Urinary bladder (tissue), 4 donors: Measurements from ENCODE around the gene TSSC4. TPM values are rescaled to one million over a fixed set of nuclear protein-coding genes. Genes with fewer than 3 reads are reported as not detected.
A peak's percentile ranks its signal among the peaks of the same experiment; 100 is the strongest.

Experiments used
- DNase-seq: peaks from one replicate; pipeline ENCODE4 v3.0.0-alpha.2; 2015; ENCODE audit errors: extremely low spot score
- H3K27ac ChIP-seq: one replicate; pipeline ENCODE4 v1.5.1; 2013; ENCODE audit warnings: low read depth, mild to moderate bottlenecking, moderate library complexity
- H3K36me3 ChIP-seq: one replicate; pipeline ENCODE4 v1.6.1; 2013; ENCODE audit warnings: mild to moderate bottlenecking, moderate library complexity; ENCODE audit not compliant: insufficient read depth
- H3K4me1 ChIP-seq: one replicate; pipeline ENCODE4 v1.6.1; 2013; ENCODE audit warnings: mild to moderate bottlenecking, moderate library complexity; ENCODE audit not compliant: insufficient read depth
- H3K4me3 ChIP-seq: one replicate; pipeline ENCODE4 v1.5.1; 2013; ENCODE audit warnings: low read depth, low read length
- WGBS: extraction: QIAGEN DNeasy Blood & Tissue Kit; methylation state at CpG from one replicate; pipeline ENCODE4 v1.1.7; 2013; 5-methylcytosine and 5-hydroxymethylcytosine counted together
- polyA plus RNA-seq: library from polyadenylated mRNA; stranded (reverse); fragments of 200-250 nt; gene quantifications from one replicate; pipeline ENCODE4 v1.2.3, GENCODE V29; 2013
- total RNA-seq: library from RNA; depleted of rRNA; stranded (reverse); fragments of >200 nt; gene quantifications from one replicate; pipeline ENCODE4 v1.2.3, GENCODE V29; 2014
- donor health status: healthy with polysubstance abuse.
- donor health status: healthy.

The TSSC4 gene
- total and polyA plus RNA-seq, 2 donors: 16.6 to 61.7 TPM

DNA sequence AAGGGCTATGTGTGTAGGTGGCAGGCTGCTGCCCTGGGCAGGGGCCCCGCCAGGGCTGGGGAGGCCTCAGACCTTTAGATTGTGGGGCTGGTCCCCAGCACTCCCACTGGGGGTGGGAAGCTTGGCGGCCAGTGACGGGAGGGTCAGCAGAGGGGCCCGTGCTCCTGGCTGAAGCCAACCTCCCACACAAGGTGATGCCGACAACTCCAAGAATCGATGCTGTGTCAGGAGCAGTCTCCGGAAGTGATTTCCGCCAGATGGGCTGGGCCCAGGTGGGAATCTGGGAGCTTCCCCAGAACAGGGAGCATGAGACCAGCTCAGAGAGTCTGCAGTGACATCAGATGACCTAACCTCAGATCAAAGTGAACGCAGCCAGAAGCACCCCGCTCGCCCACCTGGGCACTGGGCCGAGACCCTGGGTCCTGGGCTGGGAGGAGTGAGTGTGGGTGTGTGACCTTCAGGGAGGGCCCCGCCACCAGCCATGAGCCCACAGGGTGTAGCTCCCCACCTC lies 36.0 kb downstream of the TSSC4 start:
- WGBS: 86% methylated on average over 13 of the region's 13 CpGs
- Histone ChIP-seq H3K36me3 (no peaks in the 10 kb centered on the region), H3K4me1 (no peaks in the 10 kb centered on the region), H3K27ac (no peak overlapping the region), H3K4me3 (no peak overlapping the region)
- no peak for DNase-seq

DNA sequence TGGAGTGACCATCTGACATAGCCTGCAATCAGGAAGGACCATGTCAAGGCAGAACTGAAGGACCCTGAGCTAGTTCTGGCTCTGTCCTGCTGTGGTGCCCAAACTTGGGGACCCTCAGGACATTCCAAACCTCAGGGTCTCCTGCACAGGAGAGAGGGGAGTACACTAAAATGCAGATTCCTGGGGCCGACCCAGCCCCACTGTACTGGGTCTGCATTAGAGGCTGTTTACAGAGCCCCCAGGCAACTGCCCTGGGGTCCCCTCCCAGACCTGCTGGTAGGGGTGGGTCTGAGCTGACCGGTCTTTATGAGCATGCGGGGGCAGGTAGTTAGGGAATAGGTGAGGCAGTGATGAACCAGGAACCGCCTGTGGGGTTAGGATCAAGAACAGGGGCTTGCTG lies 37.0 kb downstream of the TSSC4 start:
- Histone ChIP-seq H3K4me1 (no peaks in the 10 kb centered on the region), H3K36me3 (no peaks in the 10 kb centered on the region), H3K27ac (no peak overlapping the region), H3K4me3 (no peak overlapping the region)
- DNase-seq: no peak
- 84% methylated on average over 4 of the region's 4 CpGs for WGBS

DNA sequence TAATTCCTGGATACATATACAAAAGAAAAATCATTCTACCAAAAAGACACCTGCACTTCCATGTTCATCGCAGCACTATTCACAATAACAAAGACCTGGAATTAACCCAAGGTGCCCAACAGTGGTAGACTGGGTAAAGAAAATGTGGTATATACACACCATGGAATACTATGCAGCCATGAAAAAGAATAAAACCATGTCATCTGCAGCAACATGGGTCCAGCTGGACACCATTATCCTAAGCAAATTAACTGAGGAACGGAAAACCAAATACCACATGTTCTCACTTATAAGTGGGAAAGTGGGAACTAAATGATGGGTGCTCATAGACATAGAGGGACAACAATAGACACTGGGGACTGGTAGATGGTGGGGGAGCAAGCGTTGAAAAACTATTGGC lies 39.3 kb downstream of the TSSC4 start:
- WGBS: 92% methylated on average over 3 of the region's 3 CpGs
- Histone ChIP-seq H3K4me3 (no peak overlapping the region), H3K4me1 (no peaks in the 10 kb centered on the region), H3K36me3 (no peaks in the 10 kb centered on the region), H3K27ac (no peak overlapping the region)
- DNase-seq: no peak

DNA sequence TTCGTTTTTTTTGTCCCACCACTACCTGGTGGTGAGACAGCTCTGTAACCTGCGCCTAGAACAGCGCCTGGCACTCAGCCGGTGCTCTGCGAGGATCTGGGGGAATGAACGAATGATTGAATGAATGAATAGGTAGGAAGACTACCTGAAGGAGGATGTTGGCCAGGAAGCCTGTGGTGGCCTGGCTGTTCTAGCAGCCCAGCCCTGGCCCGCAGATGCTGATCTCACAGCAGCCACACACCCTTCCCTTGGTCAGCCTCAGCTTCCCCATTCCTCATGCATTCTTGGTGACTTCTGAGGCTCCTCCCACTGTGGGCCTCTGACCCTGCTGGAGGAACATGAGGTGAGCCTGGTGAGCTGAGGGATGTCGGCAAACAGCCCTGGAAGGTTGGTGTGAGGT lies 40.1 kb downstream of the TSSC4 start:
- no peak overlapping the region for H3K27ac ChIP-seq
- no peaks in the 10 kb centered on the region for H3K4me1 ChIP-seq
- no peak for DNase-seq
- H3K36me3 ChIP-seq: no peaks in the 10 kb centered on the region
- 80% methylated on average over 8 of the region's 8 CpGs for WGBS
- H3K4me3 ChIP-seq: no peak overlapping the region

DNA sequence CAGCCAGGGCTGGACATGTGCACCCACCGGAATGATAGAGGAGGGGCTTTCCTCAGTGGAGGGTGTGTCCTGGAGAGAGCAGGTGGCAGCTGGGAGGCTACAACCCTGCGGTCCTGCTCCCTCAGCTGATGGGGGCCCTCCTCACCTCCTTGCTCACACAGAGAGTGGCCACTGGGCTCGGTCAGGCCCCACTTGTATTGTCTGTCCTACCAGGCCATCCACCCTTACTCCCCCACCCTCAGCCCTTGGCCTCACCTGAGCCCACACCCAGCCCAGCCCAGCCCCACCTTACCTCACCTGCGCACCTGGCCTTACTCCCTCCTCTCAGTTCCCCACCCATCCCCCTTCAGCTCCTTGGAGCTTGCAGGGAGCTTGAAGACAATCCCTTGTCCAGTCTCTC lies 40.6 kb downstream of the TSSC4 start:
- no peak for DNase-seq
- no peak overlapping the region for H3K27ac ChIP-seq
- 63% methylated on average over 4 of the region's 4 CpGs for WGBS

DNA sequence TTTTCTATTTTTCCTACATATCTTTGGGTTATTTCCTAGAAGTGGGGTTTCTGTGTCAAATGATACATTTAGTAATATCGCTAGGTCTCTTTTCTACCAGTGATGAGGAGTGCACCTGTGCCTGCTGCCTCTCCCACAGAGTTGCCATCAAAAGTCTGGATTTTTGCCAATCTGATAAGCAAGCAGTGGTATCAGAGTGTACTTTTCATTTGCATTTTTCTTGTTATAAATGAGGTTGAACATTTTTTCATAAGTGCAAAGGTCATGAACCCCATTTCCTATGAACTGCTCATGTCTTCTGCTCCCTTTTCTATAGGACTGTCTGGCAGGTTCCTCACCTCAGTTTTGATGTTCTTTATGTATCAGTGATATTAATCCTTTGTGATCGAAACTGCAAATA lies 42.0 kb downstream of the TSSC4 start:
- Histone ChIP-seq H3K36me3 (no peaks in the 10 kb centered on the region), H3K27ac (no peak overlapping the region), H3K4me3 (no peak overlapping the region), H3K4me1 (no peaks in the 10 kb centered on the region)
- WGBS: 88% methylated on average over 2 of the region's 2 CpGs
- DNase-seq: no peak

More for the DNA sequence above, 40.6 kb downstream of the TSSC4 start:
- no peaks in the 10 kb centered on the region for H3K36me3 ChIP-seq
- no peaks in the 10 kb centered on the region for H3K4me1 ChIP-seq
- no peak overlapping the region for H3K4me3 ChIP-seq

DNA sequence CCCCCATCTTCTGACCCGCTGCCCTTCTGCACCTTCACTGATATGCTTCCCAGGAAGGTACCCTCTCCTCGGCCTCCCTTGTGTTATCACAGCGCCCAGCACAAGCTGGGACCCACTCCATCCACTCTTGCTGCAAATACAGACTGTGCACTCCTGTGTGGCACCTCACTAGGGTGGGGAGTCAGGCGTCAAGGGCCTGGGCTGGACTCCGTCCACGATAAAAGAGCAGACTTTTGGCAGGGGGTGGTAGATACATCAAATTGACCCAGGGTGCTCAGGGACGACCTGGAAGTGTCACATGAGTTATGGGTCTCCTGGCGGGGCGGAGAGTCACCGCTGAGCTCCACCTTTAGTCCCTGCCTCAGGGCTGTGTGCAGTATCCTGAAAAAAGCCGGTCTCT lies 42.9 kb downstream of the TSSC4 start:
- Histone ChIP-seq H3K27ac (no peak overlapping the region), H3K4me1 (no peaks in the 10 kb centered on the region), H3K36me3 (no peaks in the 10 kb centered on the region), H3K4me3 (no peak overlapping the region)
- 54% methylated on average over 11 of the region's 11 CpGs for WGBS
- no peak for DNase-seq

DNA sequence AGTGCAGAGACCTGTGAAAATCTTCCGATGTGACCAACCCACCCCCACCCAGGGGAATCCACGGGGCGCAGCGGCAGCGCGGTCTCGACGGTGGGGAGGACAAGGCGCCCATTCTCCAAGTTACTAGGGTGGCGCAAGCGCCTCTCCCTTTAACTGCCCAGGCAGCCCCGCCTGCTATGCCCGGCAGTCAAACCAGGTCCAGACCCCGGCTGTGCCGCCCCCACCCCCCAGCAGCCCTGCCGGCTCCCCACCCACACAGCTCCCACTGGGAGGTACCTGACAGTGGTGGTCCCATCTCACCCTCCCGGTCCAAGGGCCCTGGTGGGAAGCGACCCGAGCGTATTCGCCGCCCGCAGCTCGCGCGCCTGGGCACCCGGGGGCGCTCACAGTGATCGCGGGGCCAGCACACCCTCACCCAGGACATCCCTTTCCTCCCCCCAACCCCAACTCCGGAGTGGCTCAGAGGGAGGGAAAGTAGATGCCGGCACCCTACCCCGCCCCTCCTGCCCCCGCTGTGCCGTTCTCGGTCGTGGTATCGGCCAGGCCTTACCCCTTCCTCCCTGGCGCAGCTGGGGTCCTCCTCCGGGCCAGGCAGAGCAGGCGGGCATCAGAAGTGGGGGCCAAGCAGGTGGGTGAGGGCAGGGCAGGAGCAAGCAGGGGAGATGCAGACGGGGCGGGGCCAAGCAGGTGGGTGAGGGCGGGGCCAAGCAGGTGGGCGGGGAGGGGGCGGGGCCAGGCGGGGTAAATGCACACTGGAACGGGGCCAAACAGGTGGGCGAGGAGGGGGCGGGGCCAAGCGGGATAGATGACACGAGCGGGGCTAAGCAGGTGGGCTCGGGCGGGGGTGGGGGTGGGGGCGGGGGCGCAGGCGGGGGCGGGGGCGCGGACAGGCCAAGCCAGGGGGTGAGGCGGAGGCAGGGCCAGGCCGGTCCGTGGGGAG lies 43.6 kb downstream of the TSSC4 start, which contains the start of gene TRPM5:
TSS of gene TRPM5 (minus strand) at position 634 of the 940 bp plus-strand sequence. CDS start 21,478 bp downstream, outside the sequence.
- no peaks in the 10 kb centered on the region for H3K4me1 ChIP-seq
- peak within 1 kb of the TSS; percentile 48 for H3K4me3 ChIP-seq
- no peaks in the 10 kb centered on the region for H3K36me3 ChIP-seq
- 7% methylated on average over 63 of the region's 64 CpGs for WGBS
- no peak within 1 kb of the TSS for H3K27ac ChIP-seq
- DNase-seq: no peak

DNA sequence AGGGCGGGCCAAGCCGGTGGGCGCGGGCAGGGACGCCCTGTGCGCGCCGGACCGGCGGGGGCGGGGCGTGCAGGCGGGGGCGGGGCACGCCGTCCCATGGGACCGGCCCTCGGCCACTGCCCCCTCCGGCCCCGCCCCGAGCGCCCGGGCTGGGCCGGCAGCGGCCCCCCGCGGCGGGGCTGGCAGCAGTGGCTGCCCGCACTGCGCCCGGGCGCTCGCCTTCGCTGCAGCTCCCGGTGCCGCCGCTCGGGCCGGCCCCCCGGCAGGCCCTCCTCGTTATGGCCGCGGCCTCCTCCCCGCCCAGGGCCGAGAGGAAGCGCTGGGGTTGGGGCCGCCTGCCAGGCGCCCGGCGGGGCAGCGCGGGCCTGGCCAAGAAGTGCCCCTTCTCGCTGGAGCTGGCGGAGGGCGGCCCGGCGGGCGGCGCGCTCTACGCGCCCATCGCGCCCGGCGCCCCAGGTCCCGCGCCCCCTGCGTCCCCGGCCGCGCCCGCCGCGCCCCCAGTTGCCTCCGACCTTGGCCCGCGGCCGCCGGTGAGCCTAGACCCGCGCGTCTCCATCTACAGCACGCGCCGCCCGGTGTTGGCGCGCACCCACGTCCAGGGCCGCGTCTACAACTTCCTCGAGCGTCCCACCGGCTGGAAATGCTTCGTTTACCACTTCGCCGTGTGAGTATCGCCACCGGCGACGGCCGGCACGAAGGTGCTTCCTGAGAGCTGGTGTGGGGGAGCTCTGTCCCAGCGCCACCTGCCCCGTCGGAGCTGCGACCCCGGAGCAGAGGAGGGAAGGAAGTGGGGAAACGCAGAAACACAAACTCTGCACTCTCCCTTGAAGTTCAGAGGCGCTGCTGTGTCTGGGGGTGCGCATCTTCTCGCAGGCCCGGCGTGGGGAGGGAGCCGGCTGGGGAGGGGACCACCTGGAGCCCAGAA lies 44.5 kb downstream of the TSSC4 start, which contains the start of gene KCNQ1:
TSS of gene KCNQ1 (plus strand) at position 188 of the 925 bp plus-strand sequence. CDS start at position 279, 91 bp downstream.
- DNase-seq: no peak
- Histone ChIP-seq H3K27ac (no peak within 1 kb of the TSS), H3K4me3 (peak within 1 kb of the TSS; percentile 48), H3K4me1 (no peaks in the 10 kb centered on the region), H3K36me3 (no peaks in the 10 kb centered on the region)
- 3% methylated on average over 111 of the region's 116 CpGs for WGBS

DNA sequence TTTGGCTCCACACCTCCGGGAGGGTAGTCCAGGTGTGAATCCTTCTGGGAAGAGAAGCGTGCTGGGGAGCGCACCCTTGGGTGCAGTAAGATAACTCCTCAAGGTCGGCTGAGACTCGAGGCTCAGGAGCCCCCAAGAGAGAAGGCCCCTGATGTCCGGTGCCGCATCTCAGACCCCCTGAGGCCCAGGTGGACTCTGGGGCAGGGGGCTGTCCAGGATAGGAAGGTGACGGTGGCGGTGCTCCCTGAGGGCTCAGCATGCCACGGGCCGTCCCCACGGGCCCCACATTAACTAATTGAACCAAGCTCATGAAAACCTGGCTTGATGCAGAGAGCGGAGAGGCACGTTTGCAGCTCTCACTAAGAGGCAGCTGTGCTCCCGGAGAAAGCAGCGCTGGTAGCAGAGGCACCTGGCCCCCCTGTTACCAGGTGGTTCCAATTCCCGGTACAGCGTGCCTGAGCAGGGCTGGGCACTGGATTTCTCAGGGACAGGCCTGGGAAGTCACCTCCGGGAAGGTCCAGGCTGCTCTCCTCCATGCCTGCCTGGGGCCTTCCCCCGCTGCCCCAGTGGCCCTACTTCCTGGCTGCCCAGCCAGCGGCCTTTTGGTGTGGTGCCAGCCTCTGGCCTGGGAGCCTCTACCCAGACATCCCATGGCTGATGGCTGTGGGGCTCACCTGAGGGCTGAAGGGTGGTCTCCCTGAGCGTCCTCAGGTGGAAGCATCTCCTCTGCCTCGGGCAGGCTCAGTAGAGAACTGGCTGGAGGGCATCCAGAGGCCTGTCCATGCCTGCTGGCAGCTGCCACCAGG lies 45.4 kb downstream of the TSSC4 start:
- Histone ChIP-seq H3K36me3 (no peaks in the 10 kb centered on the region), H3K4me3 (peak overlapping the region; percentile 48), H3K27ac (no peak overlapping the region), H3K4me1 (no peaks in the 10 kb centered on the region)
- DNase-seq: no peak
- 57% methylated on average over 23 of the region's 23 CpGs for WGBS

DNA sequence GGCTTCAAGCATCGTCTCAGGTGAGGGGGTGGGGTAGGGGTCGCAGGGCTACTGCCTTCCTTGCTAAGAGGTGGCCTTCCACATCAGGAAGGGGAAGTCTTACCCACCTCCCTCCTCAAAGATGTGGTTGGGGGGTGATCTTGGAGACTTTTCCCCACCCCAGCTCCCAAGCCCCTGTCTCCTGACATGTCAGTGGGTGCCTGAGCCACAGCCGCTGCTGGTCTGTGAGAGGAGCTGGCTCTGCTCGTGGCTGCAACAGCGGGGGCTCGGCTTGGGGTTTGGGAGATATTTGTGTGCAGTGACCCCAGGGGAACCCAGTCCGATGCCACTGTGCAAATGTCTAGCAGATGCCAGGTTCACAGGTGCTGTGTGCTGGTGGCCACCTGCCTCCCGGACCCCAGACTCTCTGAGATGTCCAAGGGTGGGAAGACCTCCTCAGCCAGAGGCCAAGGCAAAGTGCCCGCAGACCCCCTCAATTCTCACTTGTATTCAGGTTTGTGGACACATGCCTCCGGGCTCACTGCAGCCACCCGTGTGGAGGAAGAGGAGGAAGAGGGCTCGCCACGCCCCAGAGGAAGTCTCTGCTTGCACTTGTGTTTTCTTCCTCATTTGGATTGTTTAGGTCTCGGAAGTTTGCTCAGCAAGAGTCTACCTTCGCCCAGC lies 46.2 kb downstream of the TSSC4 start:
- 73% methylated on average over 15 of the region's 15 CpGs for WGBS
- no peaks in the 10 kb centered on the region for H3K4me1 ChIP-seq
- H3K27ac ChIP-seq: no peak overlapping the region
- H3K4me3 ChIP-seq: no peak overlapping the region
- no peaks in the 10 kb centered on the region for H3K36me3 ChIP-seq
- DNase-seq: no peak

DNA sequence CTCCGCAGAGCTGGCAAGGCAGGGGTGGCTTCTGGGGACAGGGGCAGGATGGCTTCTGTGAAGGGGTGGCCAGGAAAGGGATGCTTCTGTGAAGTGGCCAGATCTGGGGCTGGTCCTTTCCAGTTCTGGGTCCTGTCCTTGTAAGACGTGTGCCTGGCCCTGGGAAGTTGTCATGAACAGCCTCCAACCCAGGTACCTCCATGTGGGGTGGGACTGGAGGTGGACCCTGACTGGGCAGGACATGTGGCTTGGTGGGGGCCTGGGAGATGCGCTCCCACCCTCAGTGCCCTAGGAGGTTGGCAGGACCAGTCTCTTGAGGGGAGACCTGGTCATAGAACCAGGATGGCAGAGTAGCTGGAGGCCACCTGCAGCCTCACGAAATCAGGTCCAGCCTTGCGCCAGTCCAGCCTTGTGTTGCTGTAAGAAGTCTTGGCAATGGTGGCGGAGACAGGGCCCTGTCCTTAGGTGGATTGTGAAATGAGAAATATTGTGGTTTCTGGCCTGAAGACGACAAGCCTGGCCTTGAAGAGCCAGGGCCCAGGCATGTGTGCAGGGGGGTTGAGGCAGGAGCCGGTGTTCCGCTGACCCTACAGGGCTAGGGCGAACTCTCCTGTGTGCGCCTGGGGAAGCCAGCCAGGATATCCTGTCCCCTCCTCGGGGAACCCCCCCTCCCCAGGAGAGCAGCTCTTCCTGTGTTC lies 46.9 kb downstream of the TSSC4 start:
- H3K36me3 ChIP-seq: no peaks in the 10 kb centered on the region
- no peak overlapping the region for H3K27ac ChIP-seq
- DNase-seq: no peak
- no peaks in the 10 kb centered on the region for H3K4me1 ChIP-seq
- 74% methylated on average over 12 of the region's 12 CpGs for WGBS
- H3K4me3 ChIP-seq: no peak overlapping the region
